ENCODE measurements around the gene PPP1R13L.

PPP1R13L gene

DNA sequence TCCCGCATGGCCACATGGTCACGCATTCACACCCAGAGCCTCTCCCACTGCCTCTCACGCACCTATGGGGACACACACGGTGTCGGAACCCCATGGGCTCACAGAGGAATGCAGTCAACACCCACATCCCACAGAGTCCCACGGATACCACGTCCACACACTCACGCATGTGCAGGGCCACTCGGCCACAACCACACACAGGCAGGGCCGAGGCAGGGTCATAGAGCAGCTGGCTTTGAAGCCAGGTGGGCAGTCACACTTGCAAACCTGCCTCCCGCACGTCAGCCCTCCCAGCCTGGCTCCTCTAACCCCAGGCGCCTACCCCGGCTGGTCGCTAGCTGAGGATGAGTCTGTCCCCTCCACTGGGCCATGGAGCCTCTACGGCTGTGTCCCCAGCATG lies 42.6 kb downstream of the PPP1R13L start:
- no peak for DNase-seq

DNA sequence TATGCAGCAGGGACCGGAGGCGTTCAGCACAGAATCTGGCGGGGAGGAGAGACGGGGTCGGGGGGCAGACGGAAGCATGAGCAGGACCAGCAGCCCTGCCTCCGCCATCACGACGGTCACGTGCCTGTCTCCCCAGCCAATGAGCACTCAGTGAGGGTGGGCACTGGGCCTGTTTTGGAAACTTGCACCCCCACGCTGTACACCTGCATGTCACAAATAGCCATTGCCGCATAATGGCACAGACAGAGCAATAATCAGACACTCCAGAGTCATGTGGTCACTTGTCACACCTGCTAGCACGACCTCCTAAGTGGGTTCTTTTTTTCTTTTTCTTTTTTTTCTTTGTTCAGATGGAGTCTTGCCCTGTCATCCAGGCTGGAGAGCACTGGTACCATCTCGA lies 43.3 kb downstream of the PPP1R13L start:
- DNase-seq, result no peak

- DNase-seq, result no peak
These were observed 46.6 kb downstream of the PPP1R13L start for GRCh38 chr19:45358213-45358792.

DNA sequence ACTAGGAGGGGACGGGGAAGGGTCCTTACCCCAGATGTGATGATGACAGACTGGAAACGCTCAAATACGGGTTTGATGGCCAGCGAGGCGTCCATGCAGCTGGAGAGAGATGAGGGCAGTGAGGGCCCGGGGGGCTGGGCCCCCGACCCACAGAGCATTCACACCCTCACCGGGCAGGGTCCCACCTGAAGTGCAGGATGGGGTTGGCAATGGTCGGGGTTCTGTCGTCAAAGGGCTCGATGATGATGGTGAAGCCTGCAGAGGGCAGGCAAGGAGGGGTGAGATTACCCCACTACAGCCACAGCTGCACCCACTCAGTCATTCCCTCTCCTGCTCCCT lies 47.5 kb downstream of the PPP1R13L start:
- no peak for DNase-seq

- no peak for DNase-seq
These were observed 48.0 kb downstream of the PPP1R13L start for GRCh38 chr19:45356760-45357444.

DNA sequence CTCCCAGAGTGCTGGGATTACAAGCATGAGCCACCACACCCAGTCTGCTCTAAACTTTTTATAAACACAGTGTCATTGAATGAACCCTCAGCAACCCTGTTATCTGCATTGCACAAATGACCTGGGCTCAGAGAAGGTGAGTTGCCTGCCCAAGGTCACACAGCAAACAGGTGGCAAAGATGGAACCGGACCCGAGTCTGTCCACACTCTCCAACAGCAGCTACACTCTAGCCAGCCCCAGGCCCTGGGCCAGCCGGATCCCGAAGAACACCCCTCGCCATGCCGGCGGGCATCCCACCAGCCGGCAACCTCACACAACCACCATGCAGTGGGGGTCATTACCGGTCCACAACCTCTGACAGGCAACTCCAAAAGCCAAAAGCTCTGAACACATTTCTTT lies 49.0 kb downstream of the PPP1R13L start:
- DNase-seq, result no peak

DNA sequence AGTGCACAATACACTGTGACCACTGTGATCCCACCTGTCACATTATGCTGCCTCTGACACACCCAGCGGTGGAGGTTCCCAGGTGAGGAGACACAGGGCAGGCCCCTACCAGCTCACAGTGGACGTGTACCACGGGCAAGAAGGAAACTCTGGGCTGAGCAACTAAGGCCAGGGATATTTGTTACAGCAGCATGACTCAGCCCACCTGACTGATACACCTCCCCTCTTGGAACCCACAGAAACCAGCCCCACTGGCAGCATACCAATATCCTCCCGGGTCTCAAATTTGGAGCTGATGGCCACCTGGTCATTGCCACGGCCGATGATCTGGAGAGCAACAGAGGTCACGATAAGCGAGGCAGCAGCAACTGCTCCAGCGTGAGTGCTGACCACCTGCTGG lies 49.5 kb downstream of the PPP1R13L start:
- no peak for DNase-seq

DNA sequence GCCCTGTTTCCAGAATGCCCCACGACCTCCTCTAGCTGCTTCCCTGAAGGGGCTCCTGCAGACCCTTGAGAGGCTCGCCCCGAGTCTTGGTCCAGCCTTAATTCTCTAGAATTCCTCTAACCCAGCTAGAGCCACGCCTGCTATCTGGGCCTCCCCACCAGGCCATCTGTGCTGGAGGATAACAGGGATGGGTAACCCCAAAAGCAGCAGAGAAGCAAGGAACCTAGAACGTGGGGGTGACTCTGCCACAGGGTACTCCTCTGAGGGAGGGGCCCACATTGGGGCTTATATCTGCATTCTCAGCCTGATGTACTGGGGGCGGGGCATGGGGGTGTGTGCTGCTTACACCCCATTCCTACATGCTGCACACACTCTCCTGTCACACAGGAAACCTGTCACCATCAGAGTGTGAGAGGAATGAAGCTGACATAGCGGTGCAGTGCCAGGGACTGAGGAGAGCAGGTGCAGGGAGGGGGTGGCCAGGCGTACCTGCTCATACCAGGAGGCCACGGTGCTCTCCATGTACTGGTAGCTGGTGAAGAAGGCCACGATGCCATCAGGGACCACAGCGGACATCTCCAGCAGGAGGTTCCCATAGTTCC lies 50.5 kb downstream of the PPP1R13L start:
- no peak for DNase-seq

- DNase-seq, result no peak
These were observed 51.7 kb downstream of the PPP1R13L start for GRCh38 chr19:45352914-45353796.

GRCh38 chr19:45352471-45352870 lies 52.4 kb downstream of the PPP1R13L start:
- no peak for DNase-seq

DNA sequence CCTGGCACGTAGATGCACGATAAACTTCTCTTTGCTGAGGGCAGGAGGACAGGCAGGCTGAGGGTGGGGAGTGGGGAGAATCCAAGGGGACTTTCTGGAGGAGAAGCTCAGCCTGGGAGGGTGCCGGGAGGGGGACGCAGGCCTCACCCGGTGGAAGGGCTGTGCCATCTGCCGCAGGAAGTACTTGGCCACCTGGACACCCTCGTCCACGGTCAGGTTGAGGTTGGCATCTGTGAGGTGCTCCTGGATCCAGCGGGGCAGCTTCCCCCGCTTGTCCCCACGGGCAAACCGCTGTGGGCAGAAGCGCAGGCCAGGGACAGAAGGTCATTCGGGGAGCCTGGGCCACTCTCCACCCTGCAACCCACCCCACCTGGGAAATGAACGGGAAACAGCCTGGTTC lies 52.8 kb downstream of the PPP1R13L start:
- DNase-seq, result no peak

DNA sequence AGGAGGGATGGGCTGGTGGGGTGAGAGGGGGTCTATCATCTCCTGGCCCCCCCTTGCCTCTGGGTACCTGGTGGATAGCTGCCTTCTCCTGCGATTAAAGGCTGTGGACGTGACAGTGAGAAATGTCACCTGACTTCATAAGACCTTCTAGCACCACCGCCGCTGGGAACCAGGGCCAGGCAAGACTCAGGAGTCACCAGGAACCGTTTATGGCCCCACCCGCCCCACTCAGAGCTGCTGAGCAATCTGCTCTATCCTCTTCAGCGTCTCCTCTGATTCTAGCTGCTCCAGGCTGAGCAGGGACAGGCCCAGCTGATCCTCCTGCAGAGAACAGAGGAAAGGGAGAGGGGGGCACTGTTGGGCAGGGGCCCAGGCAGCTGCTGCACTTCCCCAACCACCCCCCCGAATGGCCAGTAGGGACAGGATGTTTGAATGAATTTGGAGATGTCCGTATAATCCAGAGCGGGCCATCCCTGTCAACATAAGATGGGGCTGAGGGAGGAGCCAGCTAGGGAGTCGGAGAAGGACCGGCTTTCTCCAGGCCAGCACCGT lies 53.4 kb downstream of the PPP1R13L start:
- DNase-seq, result no peak

GRCh38 chr19:45350477-45351058 lies 54.3 kb downstream of the PPP1R13L start:
- DNase-seq, result no peak

DNA sequence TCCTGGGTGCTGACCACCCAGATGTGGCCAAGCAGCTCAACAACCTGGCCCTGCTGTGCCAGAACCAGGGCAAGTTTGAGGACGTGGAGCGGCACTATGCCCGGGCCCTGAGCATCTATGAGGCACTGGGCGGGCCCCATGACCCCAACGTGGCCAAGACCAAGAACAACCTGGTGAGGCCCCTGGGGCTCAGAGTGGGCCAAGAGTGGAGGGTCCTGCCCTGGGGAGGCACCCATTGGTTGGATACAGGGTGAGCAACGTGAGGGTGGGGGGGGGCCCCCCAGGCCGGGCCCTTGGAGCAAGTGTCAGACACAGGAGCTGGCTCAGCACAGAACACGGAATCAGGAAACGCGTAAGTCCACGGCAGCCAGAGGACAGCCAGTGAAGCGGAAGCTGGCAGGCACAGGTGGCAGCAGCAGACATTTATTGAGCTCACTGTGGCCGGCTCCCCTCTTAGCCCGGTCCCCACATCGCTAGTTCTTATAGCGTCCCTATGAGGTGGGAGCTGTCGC lies 55.4 kb downstream of the PPP1R13L start:
- DNase-seq, result no peak

DNA sequence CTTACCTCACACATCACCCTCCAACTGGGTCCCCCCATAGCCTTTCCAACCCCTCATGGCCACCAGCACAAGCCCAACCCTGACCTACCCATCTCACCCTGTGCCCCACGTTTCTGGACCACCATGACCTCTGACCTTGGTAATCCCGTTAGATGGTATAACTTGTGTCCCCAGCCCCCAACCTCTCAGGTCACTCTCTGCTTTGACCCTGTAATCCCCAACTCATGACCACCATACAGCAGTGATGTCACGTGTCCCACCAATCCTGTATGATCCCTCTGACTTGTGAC lies 55.8 kb downstream of the PPP1R13L start:
- DNase-seq, result no peak

GRCh38 chr19:45348367-45349125 lies 56.3 kb downstream of the PPP1R13L start:
- no peak for DNase-seq

DNA sequence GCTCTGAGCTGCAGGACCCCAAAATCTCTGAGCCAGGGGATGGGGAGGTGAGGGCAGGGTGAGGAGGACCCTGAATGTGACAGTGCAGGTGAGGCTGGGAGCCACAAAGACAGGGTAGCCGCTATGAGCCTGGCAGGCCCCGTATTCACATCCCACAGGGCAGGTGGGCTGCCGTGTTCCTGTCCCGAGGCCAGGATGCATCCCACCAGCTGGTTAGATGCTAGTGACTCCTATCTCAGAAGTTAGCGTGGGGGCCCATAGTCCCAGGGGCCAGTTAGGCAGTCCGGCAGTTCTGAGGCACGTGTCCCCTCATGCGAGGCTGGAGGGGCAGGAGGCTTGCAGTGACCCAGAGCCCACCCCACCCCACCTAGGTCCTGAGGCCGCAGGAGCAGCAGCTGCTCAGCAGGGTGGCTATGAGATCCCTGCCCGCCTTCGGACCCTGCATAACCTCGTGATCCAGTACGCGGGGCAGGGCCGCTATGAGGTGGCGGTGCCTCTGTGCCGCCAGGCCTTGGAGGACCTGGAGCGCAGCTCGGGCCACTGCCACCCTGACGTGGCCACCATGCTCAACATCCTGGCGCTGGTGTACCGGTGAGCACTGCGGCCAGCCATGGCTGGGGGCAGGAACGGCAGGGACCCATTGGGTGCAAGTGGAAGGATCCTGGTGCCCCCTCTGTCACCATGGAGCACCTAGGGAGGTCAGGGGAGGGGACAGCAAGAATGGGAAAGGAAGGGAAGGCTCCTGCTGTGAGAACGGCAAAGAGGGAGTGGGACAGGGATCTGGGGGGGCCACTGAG lies 57.1 kb downstream of the PPP1R13L start:
- DNase-seq, result no peak

DNA sequence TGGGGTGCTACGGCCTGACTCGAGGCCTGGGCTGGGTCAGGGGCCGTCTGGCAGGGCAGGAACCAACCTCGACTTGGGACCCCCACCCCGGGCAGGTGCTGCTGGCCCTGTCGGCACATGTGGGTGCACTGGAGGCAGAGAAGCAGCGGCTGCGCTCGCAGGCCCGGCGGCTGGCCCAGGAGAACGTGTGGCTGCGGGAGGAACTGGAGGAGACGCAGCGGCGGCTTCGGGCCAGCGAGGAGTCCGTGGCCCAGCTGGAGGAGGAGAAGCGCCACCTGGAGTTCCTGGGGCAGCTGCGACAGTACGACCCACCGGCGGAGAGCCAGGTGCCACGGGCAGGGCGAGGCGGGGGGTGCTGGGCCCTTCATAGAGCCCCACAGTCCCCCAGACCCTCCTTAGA lies 58.4 kb downstream of the PPP1R13L start:
- no peak for DNase-seq

GRCh38 chr19:45345506-45345860 lies 59.4 kb downstream of the PPP1R13L start:
- no peak for DNase-seq

DNA sequence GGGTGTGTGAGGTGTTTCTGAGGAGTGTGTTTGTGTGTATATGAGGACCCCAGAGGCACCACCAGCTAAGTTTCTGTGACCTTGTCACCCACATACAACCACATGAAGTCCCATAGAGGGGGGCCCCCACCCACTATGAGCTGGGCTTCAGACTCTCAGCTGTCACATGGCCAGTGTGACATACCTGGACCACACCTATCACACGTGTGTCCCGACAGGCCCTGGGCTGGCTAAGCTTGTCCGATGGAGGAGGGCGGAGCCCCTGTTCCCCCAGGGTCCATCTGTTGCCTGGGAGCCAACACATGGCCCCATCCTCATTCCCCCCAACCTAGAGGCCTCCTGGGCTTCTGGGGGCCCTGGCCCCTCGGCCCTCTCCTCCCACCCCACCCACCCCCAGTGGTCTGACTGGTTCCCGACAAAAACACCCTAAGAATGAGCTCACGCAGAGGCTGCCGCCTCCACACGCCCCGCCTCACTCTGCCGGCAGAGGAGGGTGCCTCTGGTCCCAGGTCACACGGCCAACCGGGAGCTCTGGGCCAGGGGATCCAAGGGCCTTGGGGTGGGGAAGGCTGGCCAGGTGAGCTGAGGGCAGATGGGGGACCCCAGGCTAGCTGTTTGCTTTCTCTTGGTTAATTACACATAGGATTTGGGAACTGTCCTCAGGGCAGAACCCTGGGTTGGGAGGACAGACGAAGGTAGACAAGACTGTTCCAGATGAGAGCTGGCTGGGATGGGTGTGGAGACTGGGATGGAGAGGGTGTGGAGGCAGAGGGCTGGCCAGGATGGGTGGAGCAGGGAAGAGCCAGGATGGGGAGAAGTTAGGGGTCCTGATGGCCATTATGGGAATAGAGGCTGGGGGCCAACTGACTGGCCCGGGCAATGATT lies 60.0 kb downstream of the PPP1R13L start:
- no peak for DNase-seq
